ENCODE data around the gene CHST3.

CHST3 gene

GRCh38 chr10:72002354-72003295 is 38.4 kb downstream of the CHST3 start:
- peaks cover 6 to 57% (median 42%) of the 10 kb centered on the region in 4 donors for H3K4me1 ChIP-seq

GRCh38 chr10:72006026-72006425 is 41.8 kb downstream of the CHST3 start:
- Histone ChIP-seq H3K36me3 (peaks cover 21 to 48% (median 26%) of the 10 kb centered on the region in 3 donors), H3K27me3 (no peaks in the 10 kb centered on the region), H3K4me3 (no peak overlapping the region), H3K27ac (no peak overlapping the region), H3K9me3 (no peaks in the 10 kb centered on the region), H3K4me1 (peaks cover 7 to 54% (median 35%) of the 10 kb centered on the region in 4 donors)
- DNase-seq: no peak
- intact Hi-C loops (cut with DNase I; ENCODE audit: low total_unique reads): no loop called here
- no peak for TF ChIP-seq CTCF (IDR thresholded peaks at IDR 0.05)

More at GRCh38 chr10:72002354-72003295, 38.4 kb downstream of the CHST3 start:
- Histone ChIP-seq H3K9me3 (no peaks in the 10 kb centered on the region), H3K27ac (peak overlapping the region in 1 of 2 donors; percentile 81), H3K27me3 (no peaks in the 10 kb centered on the region), H3K4me3 (no peak overlapping the region), H3K36me3 (peaks cover 12 to 35% (median 15%) of the 10 kb centered on the region in 3 donors)
- TF ChIP-seq CTCF (IDR thresholded peaks at IDR 0.05): no peak
- no peak for DNase-seq
- intact Hi-C loops (cut with DNase I; ENCODE audit: low total_unique reads): no loop called here

DNA sequence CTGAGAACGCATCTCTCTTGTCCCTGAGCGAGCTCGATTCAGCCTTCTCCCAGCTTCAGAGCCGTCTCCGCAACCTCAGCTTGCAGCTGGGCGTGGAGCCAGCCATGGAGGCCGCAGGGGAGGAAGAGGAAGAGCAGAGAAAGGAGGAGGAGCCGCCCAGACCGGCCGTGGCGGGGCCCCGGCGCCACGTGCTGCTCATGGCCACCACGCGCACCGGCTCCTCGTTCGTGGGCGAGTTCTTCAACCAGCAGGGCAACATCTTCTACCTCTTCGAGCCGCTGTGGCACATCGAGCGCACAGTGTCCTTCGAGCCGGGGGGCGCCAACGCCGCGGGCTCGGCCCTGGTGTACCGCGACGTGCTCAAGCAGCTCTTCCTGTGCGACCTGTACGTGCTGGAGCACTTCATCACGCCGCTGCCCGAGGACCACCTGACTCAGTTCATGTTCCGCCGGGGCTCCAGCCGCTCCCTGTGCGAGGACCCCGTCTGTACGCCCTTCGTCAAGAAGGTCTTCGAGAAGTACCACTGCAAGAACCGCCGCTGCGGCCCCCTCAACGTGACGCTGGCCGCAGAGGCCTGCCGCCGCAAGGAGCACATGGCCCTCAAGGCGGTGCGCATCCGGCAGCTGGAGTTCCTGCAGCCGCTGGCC is 43.2 kb downstream of the CHST3 start:
- no peak for TF ChIP-seq CTCF (IDR thresholded peaks at IDR 0.05)
- peaks cover 7 to 49% (median 34%) of the 10 kb centered on the region in 4 donors for H3K4me1 ChIP-seq
- peak in 1 of 2 donors; percentile 41 for DNase-seq
- H3K27ac ChIP-seq: peak overlapping the region; percentile 12 to 85
- peaks cover 21 to 48% (median 26%) of the 10 kb centered on the region in 3 donors for H3K36me3 ChIP-seq
- no peaks in the 10 kb centered on the region for H3K27me3 ChIP-seq
- no peaks in the 10 kb centered on the region for H3K9me3 ChIP-seq
- intact Hi-C loops (cut with DNase I; ENCODE audit: low total_unique reads): no loop called here
- no peak overlapping the region for H3K4me3 ChIP-seq

GRCh38 chr10:72008096-72008981 is 44.1 kb downstream of the CHST3 start:
- no peak overlapping the region for H3K4me3 ChIP-seq
- peaks cover 21 to 41% (median 26%) of the 10 kb centered on the region in 3 donors for H3K36me3 ChIP-seq
- H3K9me3 ChIP-seq: no peaks in the 10 kb centered on the region
- peaks cover 7 to 54% (median 34%) of the 10 kb centered on the region in 4 donors for H3K4me1 ChIP-seq
- no peaks in the 10 kb centered on the region for H3K27me3 ChIP-seq
- no peak for TF ChIP-seq CTCF (IDR thresholded peaks at IDR 0.05)
- DNase-seq: no peak
- intact Hi-C loops (cut with DNase I; ENCODE audit: low total_unique reads): no loop called here
- peak overlapping the region; percentile 85 to 90 for H3K27ac ChIP-seq

GRCh38 chr10:72009051-72009424 is 44.8 kb downstream of the CHST3 start:
- Histone ChIP-seq H3K27ac (peak overlapping the region; percentile 85 to 90), H3K9me3 (no peaks in the 10 kb centered on the region), H3K36me3 (peaks cover 21 to 41% (median 26%) of the 10 kb centered on the region in 3 donors), H3K4me3 (no peak overlapping the region), H3K4me1 (peaks cover 7 to 60% (median 34%) of the 10 kb centered on the region in 4 donors), H3K27me3 (no peaks in the 10 kb centered on the region)
- no peak for TF ChIP-seq CTCF (IDR thresholded peaks at IDR 0.05)
- DNase-seq: no peak
- intact Hi-C loops (cut with DNase I; ENCODE audit: low total_unique reads): no loop called here

Measured in tibial artery (tissue), 4 donors.